ENCODE results near the gene HBZ.
"Not testable (repeated sequence)": the region's sequence is repeated elsewhere in the genome, so short reads cannot be mapped to it uniquely, and the experiment has no call there.

HBZ gene

DNA sequence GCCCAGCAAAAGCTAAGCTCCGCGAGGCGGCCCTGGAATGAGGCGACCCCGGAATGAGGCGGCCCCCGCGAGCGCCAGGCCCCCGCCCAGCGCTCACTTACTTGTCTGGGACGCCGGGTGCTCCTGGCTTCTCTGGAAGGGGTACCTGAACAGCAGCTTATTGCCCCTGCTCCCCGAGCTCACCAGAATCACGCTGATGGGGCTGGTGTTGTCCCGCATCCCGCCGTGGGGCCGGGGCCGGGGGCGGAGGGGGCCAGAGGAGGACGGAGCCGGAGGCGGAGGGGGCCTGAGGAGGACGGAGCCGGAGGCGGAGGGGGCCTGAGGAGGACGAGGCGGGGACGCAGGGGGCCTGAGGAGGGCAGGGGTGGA is 14.4 kb upstream of the HBZ start:
- peak; percentile 40 for DNase-seq

DNA sequence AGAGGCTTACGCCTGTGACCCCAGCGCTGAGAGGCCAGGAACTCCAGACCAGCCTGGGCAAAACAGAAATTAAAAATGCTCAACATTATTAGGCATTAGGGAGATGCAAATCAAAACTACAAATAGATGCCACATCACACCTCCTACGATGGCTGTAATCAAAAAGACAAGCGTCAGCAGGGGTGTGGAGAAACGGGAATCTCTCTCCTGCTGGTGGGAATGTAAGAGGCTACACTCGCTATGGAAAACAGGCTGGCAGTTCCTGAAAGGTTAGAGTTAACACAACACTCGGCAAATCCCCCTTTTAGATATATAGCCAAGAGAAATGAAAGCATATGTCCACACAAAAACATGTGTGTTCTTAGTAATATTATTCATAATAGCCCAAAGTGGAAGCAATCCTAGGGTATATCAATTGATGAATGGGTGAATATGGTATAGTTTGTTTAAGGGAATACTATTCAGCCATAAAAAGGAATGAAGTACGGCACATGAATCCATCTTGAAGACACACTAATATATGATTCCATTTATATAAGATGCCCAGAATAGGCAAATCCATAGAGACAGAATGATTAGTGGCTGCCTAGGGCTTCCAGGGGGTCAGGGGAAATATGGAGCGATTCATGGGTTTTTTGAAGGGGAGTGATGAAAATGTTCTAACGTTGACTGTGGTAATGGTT is 12.1 kb upstream of the HBZ start:
- DNase-seq = no peak

DNA sequence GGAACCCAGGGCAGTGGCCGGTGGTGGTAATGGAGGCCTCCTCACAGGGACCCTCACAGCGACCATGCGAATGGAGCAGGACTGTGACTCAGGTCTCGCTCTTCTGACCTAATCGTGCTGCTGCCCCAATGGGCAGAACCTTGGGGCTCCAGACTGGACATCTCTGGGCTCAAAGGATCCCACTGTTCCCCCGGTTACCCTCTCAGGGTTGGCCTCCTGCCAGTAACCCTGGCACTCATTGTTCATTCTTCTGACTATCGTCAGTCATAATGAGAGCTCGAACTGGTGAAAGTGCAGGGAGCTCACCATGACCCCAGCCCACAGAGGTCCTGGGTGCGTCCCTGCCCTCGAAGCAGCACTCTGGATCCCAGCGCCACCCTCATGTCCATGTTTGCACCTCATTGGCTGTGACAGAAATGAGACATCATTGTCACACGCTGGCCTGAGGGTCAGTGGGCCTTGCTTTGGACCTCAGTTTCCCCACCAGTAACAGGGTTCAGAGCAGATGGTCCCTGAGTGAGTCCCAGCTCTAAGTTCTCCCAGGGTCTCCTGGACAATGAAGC is 10.0 kb upstream of the HBZ start:
- peak; percentile 47 for DNase-seq

DNA sequence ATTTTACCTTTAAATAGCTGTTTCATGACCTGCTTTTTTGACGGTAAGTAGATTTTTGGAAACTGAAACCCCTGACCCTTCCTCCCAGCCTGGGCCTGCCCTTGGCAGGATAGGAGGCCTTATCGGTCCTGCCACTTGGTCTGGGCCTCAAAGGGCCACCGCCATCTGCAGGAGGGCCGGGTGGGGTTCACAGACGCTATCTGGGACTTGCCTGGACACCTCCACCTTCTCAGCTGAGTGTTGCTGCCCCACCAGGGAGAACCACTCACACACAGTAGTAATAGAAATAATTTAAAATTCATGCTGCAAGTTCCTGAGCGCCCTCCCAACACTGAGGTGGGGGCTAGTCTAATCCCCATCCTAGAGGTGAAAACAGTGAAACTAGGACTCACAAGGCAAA is 9.4 kb upstream of the HBZ start:
- DNase-seq = peak; percentile 93

DNA sequence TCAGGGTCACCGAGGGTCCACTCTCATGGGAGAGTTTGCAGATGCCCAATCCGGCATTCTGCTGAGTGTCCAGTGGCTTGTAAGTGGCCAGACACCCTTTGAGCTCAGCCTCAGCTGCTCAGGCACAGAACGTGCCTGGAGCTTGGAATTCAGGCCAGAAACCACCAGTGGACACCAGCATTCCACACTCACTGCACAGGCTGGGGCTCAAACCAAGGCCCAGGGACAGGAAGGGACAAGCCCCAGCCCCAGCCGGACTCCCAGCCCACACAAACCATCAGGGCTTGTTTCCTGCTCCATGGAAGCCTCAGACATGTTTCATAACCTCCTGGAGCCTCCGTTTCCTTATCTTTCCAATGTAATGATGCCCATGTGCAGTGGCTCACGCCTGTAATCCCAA is 9.0 kb upstream of the HBZ start:
- DNase-seq = peak; percentile 40

DNA sequence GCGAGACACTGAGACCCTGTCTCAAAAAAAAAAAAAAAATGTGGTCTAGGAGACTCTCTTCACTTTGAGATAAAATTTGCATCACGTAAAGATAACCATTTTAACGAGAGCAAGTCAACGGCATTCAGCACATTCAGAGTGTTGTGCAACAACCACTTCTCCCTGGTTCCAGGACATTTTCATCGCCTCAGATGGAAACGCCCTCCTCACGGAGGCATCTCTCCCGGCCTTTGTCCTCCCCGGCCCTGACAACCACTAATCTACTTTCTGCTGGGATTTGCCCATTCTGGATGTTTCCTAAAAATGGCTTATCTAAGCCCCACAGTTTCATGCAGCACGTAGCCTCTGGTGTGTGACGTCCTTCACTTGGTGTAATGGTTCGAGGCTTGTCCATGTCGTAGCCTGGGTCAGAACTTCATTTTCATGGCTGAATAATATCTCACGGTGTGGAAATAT is 7.6 kb upstream of the HBZ start:
- peak; percentile 52 for DNase-seq

DNA sequence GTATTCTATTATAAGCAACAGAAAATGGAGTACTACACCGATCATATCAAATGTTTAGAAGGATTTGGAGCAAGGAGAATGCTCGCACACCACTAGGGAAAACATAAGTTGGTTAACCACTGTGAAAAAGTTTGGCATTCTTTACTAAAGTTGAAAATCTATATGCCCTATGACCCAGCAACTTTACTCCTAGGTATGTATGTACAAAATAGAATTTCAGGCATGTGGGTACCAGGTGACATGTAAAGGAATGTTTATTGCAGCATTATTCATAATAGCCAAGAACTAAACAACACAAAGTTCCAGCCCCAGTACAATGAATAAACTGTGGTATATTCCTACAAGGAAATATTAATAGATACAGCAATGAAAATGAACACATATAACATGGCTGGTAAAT is 5.8 kb upstream of the HBZ start:
- DNase-seq = no peak

DNA sequence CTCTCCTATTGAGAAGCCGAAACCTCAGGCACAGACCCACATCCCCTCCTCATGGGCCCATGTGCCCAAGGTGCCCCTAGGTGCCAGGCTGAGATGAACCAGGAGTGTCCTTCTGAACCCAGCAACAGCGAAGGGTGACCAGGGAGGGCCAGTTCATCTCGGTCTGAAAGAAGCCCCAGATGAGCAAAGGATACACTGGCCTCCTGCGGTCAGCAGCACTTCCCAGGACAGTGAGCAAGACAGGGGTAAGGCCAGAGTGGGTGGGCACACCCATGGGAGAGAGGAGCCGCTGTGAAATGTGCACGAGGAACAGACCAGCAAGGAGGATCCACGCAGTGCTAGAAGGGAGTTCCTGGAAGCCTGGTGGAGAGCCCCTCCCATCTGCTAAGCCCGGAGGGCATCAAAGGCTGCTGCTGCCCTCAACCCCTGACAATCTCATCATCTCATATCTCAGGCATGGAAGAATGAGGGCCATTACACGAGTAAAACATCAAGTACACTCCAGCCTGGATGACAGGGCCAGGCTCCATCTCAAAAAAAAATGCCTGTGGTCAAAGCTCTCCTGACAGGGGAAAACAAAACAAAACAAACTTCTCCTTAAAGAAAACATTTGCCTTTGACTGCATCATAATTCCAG is 3.3 kb upstream of the HBZ start:
- DNase-seq = peak; percentile 41

DNA sequence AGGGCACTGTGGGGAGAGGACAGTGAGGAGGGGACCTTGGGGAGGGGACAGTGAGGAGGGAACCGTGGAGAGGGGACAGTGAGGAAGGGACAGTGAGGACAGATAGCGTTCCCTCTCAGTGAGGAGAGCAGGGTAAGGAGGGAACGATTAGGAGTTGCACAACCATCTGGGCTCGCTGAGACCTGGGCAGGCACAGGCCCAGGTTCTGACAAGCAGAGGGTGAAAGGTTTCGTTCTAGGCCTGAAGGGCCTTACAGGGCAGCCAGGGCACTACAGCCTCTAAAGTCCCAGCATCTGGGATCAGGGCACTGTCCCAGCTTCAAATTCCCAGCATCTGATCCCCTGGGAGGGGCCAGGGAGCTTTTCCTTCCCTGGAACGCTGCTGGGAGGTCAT is 681 bp downstream of the HBZ start:
- DNase-seq = not testable (repeated sequence)

DNA sequence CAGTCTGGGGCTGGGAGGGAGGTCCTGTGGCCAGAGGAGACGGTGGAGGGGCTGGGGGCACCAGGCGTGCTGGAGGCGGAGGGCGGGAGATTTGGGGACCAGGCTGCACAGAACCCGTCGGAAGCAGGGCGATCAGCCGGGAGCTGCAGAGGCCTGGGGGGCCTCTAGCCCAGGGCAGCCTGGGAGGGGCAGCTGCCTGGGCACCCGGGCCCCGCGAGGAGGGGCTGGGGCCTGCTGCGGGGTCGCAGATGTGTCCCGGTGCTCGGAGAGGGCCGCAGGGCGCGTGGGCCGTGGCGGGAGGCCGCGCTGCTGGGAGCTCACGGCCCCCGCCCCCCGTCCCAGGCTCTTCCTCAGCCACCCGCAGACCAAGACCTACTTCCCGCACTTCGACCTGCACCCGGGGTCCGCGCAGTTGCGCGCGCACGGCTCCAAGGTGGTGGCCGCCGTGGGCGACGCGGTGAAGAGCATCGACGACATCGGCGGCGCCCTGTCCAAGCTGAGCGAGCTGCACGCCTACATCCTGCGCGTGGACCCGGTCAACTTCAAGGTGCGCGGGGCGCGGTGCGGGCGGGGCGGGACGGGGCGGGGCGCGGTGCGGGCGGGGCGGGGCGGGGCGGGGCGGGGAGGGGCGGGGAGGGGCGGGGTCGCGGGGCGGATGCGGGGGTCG is 1.2 kb downstream of the HBZ start:
- not testable (repeated sequence) for DNase-seq

DNA sequence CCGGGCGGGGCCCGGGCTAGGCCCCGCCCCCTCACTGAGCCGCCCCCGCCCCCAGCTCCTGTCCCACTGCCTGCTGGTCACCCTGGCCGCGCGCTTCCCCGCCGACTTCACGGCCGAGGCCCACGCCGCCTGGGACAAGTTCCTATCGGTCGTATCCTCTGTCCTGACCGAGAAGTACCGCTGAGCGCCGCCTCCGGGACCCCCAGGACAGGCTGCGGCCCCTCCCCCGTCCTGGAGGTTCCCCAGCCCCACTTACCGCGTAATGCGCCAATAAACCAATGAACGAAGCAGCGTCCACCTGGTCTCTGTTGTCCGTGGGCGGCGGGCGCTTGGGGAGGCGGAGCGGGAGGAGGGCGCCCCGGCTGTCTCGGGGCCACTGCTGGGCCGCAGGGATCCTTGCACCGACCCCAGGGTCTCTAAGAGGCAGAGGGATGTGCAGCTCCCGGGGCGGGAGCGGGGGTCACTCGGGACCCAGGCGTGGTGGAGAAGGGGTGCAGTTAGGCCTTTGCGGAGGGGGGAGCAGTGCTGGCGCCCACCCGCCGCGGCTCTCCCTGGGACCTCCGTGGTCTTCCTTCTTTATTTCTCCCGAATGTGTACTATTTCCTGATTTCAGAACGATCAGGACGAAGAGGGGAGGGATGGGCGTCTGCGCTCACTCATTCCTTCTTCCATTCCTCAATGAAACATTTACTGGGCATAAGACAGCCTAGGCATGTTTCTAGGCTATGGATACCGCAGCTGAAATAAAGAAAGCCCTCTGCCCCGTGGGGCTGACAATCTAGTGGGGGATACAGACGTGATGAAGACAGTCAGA is 2.0 kb downstream of the HBZ start:
- no peak for DNase-seq

DNA sequence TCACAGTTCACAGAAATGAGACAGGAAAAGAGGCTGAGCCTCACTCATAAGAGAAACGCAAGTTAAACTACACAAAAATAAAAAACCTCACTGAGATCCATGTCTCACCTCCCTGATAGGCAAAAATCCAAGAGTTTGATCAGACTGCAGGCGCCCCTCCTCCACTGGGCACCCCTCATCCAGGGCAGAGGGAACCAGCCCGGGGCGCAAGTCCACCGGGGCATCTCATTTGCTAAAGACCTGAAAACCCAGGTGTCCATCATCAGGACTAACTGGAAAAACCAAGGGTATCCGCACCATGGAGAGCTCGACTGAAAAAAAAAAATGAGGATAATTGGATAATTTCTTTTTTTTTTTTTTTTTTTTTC is 2.6 kb downstream of the HBZ start:
- no peak for DNase-seq

DNA sequence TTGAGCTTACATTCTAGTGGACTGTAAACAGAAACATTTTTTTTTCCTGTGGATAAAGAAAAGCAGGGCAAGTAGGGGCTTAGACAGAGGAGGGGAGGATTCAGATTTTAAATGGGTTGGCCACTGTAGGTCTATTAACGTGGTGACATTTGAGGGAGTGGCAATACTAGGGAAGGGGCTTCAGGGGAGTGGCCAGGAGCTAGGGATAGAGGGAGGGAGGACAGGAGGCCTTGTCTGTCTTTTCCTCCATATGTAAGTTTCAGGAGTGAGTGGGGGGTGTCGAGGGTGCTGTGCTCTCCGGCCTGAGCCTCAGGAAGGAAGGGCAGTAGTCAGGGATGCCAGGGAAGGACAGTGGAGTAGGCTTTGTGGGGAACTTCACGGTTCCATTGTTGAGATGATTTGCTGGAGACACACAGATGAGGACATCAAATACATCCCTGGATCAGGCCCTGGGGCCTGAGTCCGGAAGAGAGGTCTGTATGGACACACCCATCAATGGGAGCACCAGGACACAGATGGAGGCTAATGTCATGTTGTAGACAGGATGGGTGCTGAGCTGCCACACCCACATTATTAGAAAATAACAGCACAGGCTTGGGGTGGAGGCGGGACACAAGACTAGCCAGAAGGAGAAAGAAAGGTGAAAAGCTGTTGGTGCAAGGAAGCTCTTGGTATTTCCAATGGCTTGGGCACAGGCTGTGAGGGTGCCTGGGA is 6.8 kb downstream of the HBZ start:
- no peak for DNase-seq

DNA sequence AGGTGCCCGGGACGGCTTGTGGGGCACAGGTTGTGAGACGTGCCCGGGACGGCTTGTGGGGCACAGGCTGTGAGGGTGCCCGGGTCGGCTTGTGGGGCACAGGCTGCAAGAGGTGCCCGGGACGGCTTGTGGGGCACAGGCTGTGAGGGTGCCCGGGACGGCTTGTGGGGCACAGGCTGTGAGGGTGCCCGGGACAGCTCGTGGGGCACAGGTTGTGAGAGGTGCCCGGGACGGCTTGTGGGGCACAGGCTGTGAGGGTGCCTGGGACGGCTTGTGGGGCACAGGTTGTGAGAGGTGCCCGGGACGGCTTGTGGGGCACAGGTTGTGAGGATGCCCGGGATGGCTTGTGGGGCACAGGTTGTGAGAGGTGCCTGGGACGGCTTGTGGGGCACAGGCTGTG is 7.8 kb downstream of the HBZ start:
- not testable (repeated sequence) for DNase-seq

DNA sequence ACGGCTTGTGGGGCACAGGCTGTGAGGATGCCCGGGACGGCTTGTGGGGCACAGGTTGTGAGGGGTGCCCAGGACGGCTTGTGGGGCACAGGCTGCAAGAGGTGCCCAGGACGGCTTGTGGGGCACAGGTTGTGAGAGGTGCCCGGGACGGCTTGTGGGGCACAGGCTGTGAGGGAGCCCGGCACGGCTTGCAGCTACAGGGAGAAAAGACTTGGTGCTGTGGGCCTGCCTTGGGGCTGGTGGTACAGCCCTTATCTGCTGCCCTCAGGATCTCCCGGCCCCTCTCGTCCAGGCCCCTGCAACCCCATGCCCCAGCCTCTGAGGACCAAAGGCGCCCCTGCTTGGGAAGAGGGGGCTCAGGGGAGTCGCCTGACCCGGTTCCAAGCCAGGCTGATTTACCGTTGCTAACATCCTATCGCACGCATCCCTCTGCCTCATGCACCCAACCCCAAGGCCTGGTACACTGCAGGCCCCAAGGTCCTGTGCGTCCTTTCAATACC is 8.3 kb downstream of the HBZ start:
- DNase-seq = no peak

DNA sequence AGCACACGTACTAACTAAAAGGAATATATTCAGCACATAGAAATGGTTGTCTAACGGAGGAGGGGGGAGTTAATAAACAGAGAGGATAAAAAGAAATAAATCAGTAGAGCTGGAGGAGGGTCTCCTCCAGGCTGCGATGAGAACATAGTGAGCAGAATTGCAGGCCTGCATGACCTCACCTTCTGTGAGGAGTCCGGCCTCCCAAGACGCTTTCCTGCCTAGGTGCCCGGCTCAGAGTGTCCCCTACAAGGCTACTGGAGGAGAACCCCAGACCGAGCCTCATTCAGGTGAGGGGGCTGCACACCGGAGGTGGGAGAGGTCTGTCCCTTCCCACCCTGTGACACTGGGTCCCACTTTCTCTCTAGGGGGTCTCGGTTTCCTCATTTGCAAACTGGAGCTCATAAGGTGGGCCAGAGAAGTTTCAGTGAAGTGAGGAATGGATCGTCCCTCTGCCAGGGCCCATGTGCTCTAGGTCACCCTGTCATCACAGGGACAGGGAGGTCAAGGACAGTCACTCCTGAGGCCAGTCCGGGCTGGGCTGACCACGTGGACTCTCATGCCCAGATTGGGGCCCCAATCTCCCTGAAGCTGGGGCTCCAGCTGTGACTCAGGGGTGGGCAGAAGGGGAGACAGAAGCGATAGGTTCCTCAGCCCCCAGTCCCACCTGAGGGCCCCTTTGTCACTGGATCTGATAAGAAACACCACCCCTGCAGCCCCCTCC is 10.0 kb downstream of the HBZ start:
- DNase-seq = no peak

DNA sequence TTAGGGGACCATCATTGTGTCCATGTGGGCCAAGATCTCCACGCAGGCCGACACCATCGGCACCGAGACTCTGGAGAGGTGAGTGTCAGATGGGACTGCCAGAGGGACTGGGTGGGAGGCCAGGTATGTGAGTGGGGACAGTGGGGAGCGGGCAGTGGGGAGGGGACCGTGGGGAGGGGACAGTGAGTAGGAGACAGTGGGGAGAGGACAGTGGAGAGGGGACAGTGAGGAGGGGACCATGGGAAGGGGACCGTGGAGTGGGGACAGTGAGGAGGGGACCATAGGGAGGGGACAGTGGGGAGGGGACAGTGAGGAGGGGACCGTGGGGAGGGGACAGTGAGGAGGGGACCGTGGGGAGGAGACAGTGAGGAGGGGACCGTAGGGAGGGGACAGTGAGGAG is 10.7 kb downstream of the HBZ start:
- not testable (repeated sequence) for DNase-seq

DNA sequence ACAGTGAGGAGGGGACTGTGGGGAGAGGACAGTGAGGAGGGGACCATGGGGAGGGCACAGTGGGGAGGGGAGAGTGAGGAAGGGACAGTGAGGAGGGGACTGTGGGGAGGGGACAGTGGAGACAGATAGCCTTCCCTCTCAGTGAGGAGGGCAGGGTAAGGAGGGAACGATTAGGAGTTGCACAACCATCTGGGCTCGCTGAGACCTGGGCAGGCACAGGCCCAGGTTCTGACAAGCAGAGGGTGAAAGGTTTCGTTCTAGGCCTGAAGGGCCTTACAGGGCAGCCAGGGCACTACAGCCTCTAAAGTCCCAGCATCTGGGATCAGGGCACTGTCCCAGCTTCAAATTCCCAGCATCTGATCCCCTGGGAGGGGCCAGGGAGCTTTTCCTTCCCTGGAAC is 11.3 kb downstream of the HBZ start:
- not testable (repeated sequence) for DNase-seq

DNA sequence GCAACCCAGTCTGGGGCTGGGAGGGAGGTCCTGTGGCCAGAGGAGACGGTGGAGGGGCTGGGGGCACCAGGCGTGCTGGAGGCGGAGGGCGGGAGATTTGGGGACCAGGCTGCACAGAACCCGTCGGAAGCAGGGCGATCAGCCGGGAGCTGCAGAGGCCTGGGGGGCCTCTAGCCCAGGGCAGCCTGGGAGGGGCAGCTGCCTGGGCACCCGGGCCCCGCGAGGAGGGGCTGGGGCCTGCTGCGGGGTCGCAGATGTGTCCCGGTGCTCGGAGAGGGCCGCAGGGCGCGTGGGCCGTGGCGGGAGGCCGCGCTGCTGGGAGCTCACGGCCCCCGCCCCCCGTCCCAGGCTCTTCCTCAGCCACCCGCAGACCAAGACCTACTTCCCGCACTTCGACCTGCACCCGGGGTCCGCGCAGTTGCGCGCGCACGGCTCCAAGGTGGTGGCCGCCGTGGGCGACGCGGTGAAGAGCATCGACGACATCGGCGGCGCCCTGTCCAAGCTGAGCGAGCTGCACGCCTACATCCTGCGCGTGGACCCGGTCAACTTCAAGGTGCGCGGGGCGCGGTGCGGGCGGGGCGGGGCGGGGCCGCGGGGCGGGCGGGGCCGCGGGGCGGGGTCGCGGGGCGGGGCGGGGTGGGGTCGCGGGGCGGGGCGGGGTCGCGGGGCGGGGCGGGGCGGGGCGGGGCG is 11.8 kb downstream of the HBZ start:
- not testable (repeated sequence) for DNase-seq

DNA sequence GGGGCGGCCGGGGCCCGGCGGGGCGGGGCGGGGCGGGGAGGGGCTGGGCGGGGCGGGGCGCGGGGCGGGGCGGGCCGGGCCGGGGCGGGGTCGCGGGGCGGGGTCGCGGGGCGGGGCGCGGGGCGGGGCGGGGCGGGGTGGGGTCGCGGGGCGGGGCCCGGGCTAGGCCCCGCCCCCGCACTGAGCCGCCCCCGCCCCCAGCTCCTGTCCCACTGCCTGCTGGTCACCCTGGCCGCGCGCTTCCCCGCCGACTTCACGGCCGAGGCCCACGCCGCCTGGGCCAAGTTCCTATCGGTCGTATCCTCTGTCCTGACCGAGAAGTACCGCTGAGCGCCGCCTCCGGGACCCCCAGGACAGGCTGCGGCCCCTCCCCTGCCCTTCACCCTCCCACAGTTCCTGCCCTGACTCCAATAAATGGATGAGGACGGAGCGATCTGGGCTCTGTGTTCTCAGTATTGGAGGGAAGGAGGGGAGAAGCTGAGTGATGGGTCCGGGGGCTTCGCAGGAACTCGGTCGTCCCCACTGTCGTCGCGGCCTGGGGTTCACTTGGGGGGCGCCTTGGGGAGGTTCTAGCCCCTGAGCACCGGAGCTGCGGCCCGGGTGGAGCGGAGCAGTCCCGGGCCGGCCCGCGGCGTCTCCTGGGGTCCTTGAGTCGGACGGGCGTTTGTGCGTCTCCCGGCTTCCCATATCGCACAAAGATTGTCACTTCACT is 12.5 kb downstream of the HBZ start:
- DNase-seq = no peak
